ENCODE results near the gene EFEMP1. TPM values are rescaled to one million over a fixed set of nuclear protein-coding genes. Genes with fewer than 3 reads are reported as not detected.

The EFEMP1 gene
- total RNA-seq, 1 experiment from 2014 or later, result 0.08 TPM

DNA sequence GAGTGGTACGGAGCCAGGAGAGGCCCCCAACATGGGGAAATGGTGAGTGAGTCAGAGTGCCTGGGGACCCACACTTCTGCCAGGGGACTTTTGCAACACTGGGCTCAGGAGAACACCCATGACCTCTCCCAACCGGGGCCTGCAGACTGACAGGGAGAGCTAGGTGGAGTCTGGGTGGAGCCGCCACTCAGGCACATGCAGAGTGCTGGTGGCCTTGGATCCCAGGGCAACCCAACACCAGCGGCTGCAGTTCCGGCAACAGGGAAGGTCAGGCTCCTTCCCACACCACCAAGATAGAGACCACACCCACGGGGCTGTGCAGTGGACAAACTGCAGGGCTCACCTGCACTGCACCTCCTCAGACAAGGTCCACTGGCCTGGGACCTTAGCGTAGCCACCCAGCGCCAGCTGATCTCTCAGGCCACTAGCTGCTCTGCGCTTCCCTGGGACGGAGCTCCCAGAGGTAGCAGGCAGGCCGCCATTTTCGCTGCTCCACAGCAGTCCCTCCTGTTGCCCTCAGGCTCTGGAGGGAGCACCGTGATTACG lies 99.0 kb downstream of the EFEMP1 start:
- in situ Hi-C loops (cut with HindIII; ENCODE audit: low pct_unique_long_range_greater_than_20kb, low sequenced_read_pairs), result no loop called here
- no peak for DNase-seq (ENCODE audit: low read depth, low spot score)

Other genes with a start within 250 kb of the EFEMP1 start
- 60.7 and 63.1 TPM in 2 replicates for gene PNPT1, start 229.9 kb downstream of the EFEMP1 start, total RNA-seq (2014; rRNA removed; shearing (Covaris generic))